Fibroblast of lung (primary cell): ENCODE data around the gene AMBP. TPM values are rescaled to one million over a fixed set of nuclear protein-coding genes. Genes with fewer than 3 reads are reported as not detected.

ENCODE experiments used
- DNase-seq, 2 donors: peaks; one replicate each; pipeline versions ENCODE4 v3.0.0 to v3.0.0-alpha.2; 2010; ENCODE audit warnings: low read depth in 2 of 2
- H2AFZ ChIP-seq: 2 replicates; pipeline ENCODE4 v1.5.1; 2012; ENCODE audit warnings: low read length, control low read depth, inconsistent platforms
- H3K27ac ChIP-seq: 2 replicates; pipeline ENCODE4 v1.5.1; 2011; ENCODE audit warnings: low read length, control low read depth; ENCODE audit not compliant: insufficient read depth
- H3K27me3 ChIP-seq: 2 replicates; pipeline ENCODE4 v1.5.1; 2011; ENCODE audit warnings: mild to moderate bottlenecking, low read length; ENCODE audit not compliant: control insufficient read depth, insufficient read depth
- H3K36me3 ChIP-seq: 2 replicates; pipeline ENCODE4 v1.5.1; 2011; ENCODE audit warnings: low read length; ENCODE audit not compliant: control insufficient read depth, insufficient read depth
- H3K4me1 ChIP-seq: 2 replicates; pipeline ENCODE4 v1.5.1; 2011; ENCODE audit warnings: low read length; ENCODE audit not compliant: control insufficient read depth, insufficient read depth; ENCODE audit errors: extremely low read depth
- H3K4me2 ChIP-seq: 2 replicates; pipeline ENCODE4 v1.5.1; 2011; ENCODE audit warnings: low read length, control low read depth; ENCODE audit not compliant: insufficient read depth; ENCODE audit errors: extremely low read depth
- H3K4me3 ChIP-seq, 4 experiments: fragments of 200-600 bp in 1 of 4; sonication (generic) in 1 of 4; replicated peaks in 1 of 4; 2 replicates each; pipeline ENCODE4 v1.5.1; 2011 to 2016; ENCODE audit warnings: low read length in 4 of 4, low read depth in 3 of 4, mild to moderate bottlenecking in 3 of 4, control low read depth in 2 of 4, inconsistent platforms in 1 of 4, mixed read lengths in 1 of 4; ENCODE audit not compliant: insufficient read depth in 1 of 4; ENCODE audit errors: control extremely low read depth in 1 of 4
- H3K79me2 ChIP-seq: 2 replicates; pipeline ENCODE4 v1.5.1; 2012; ENCODE audit warnings: mild to moderate bottlenecking, low read length, inconsistent platforms; ENCODE audit not compliant: control insufficient read depth, insufficient read depth
- H3K9ac ChIP-seq: 2 replicates; pipeline ENCODE4 v1.5.1; 2011; ENCODE audit warnings: mild to moderate bottlenecking, low read length, control low read depth; ENCODE audit not compliant: insufficient read depth
- H3K9me3 ChIP-seq: 2 replicates; pipeline ENCODE4 v1.5.1; 2012; ENCODE audit warnings: low read depth, low read length; ENCODE audit not compliant: control insufficient read depth, insufficient read depth
- H4K20me1 ChIP-seq: 2 replicates; pipeline ENCODE4 v1.5.1; 2011; ENCODE audit warnings: low read length; ENCODE audit not compliant: control insufficient read depth, insufficient read depth; ENCODE audit errors: extremely low read depth
- CTCF ChIP-seq, 2 donors: IDR thresholded peaks in 1 of 2; conservative IDR thresholded peaks in 1 of 2; 1 replicate in 1 of 2; 2 replicates in 1 of 2; pipeline ENCODE4 v1.5.1; 2011 to 2012; ENCODE audit warnings: low read length in 2 of 2, control low read depth in 1 of 2, inconsistent platforms in 1 of 2, low read depth in 1 of 2, mild to moderate bottlenecking in 1 of 2
- EZH2 ChIP-seq: IDR thresholded peaks from 2 replicates; pipeline ENCODE4 v1.5.1; 2012; ENCODE audit warnings: low read length, control low read depth, mild to moderate bottlenecking; ENCODE audit errors: missing control alignments
- polyA plus RNA-seq, 2 donors: library from polyadenylated mRNA; depleted of rRNA in 1 of 2; stranded (reverse) in 1 of 2; unstranded in 1 of 2; fragments of >200 nt; gene quantifications; 2 replicates each; pipeline ENCODE4 v1.2.1, GENCODE V29; 2011 to 2012; ENCODE audit warnings: missing spikeins in 1 of 2
- total RNA-seq: library from RNA; depleted of rRNA; stranded (reverse); fragments of >200 nt; gene quantifications from 2 replicates; pipeline ENCODE4 v1.2.1, GENCODE V29; 2014

The AMBP gene
- total and polyA plus RNA-seq, 2 donors (not counting 1 experiment from before 2014, with no cell fraction given): 0.07 to 0.17 TPM

- H3K4me3 ChIP-seq: no peak overlapping the region
- H3K27me3 ChIP-seq: no peaks in the 10 kb centered on the region
- H3K79me2 ChIP-seq: no peaks in the 10 kb centered on the region
- H3K36me3 ChIP-seq: peaks cover 22% of the 10 kb centered on the region
- H3K4me1 ChIP-seq: no peaks in the 10 kb centered on the region
- DNase-seq: no peak
- H2AFZ ChIP-seq: no peak overlapping the region
- H3K4me2 ChIP-seq: no peak overlapping the region
- no peaks in the 10 kb centered on the region for H4K20me1 ChIP-seq
- H3K9ac ChIP-seq: no peak overlapping the region
- H3K27ac ChIP-seq: no peak overlapping the region
- TF ChIP-seq EZH2 (no peak), CTCF (conservative IDR thresholded peaks at IDR 0.05 in 1 of 2, IDR thresholded peaks at IDR 0.05 in 1 of 2; ENCODE audit: low read depth in 1 of 2, low read length in 2 of 2) (no peak)
- H3K9me3 ChIP-seq: no peaks in the 10 kb centered on the region
These were observed 24.7 kb downstream of the AMBP start for GRCh38 chr9:114053246-114054005.

- H3K4me2 ChIP-seq: no peak overlapping the region
These were observed 26.4 kb downstream of the AMBP start for GRCh38 chr9:114051706-114052105.

GRCh38 chr9:114051281-114051680, 26.8 kb downstream of the AMBP start:
- H3K9ac ChIP-seq: no peak overlapping the region
- H3K9me3 ChIP-seq: no peaks in the 10 kb centered on the region
- no peak for TF ChIP-seq CTCF (conservative IDR thresholded peaks at IDR 0.05 in 1 of 2, IDR thresholded peaks at IDR 0.05 in 1 of 2; ENCODE audit: low read depth in 1 of 2, low read length in 2 of 2)
- TF ChIP-seq EZH2: no peak
- H3K4me1 ChIP-seq: no peaks in the 10 kb centered on the region
- no peaks in the 10 kb centered on the region for H3K27me3 ChIP-seq
- no peak overlapping the region for H3K4me2 ChIP-seq
- no peak overlapping the region for H2AFZ ChIP-seq
- no peak overlapping the region for H3K27ac ChIP-seq
- DNase-seq: no peak
- no peaks in the 10 kb centered on the region for H3K79me2 ChIP-seq
- no peak overlapping the region for H3K4me3 ChIP-seq
- peaks cover 25% of the 10 kb centered on the region for H3K36me3 ChIP-seq
- no peaks in the 10 kb centered on the region for H4K20me1 ChIP-seq

More at GRCh38 chr9:114051706-114052105, 26.4 kb downstream of the AMBP start:
- Histone ChIP-seq H4K20me1 (no peaks in the 10 kb centered on the region), H3K27me3 (no peaks in the 10 kb centered on the region), H3K9me3 (no peaks in the 10 kb centered on the region), H3K36me3 (peaks cover 25% of the 10 kb centered on the region), H3K4me3 (no peak overlapping the region), H2AFZ (no peak overlapping the region), H3K27ac (no peak overlapping the region), H3K9ac (no peak overlapping the region), H3K79me2 (no peaks in the 10 kb centered on the region), H3K4me1 (no peaks in the 10 kb centered on the region)
- no peak for DNase-seq
- TF ChIP-seq EZH2 (no peak), CTCF (conservative IDR thresholded peaks at IDR 0.05 in 1 of 2, IDR thresholded peaks at IDR 0.05 in 1 of 2; ENCODE audit: low read depth in 1 of 2, low read length in 2 of 2) (no peak)
